ENCODE data around the gene REEP6.

Gene REEP6

DNA sequence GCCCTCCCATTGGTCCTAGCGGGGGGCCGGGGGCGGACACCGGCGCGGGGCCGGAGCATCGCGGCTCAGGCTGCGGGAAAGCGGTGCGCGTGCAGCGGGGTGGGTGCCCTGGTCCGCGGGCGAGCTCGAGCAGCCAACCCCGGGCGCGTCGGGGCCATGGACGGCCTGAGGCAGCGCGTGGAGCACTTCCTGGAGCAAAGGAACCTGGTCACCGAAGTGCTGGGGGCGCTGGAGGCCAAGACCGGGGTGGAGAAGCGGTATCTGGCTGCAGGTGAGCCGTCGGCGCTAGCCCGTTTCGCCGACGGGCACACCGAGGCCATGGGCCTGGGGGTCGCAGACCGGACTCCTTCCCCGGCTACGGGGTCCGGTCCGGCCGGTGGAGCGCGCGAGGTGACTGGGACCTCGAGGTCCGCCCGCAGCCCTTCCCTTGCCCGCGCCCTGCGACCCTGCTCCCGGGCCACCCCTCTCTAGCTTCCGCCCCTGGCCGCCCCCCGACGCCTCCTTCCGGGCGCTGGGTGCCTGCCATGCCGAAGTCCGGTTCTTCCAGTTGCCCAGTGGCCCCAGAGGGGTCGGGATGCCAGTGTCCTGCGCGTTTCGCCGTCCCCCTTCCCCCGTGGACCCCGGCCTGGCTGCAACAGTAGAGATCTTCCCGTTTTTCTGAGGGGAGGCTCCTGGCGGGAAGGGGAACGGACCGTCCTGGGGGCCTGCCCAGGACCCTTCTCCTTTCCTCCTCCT lies at the start of gene REEP6:
TSS of gene REEP6 (plus strand) at position 68 of the 735 bp plus-strand sequence. CDS start at position 157, 89 bp downstream.
- DNase-seq: no peak

DNA sequence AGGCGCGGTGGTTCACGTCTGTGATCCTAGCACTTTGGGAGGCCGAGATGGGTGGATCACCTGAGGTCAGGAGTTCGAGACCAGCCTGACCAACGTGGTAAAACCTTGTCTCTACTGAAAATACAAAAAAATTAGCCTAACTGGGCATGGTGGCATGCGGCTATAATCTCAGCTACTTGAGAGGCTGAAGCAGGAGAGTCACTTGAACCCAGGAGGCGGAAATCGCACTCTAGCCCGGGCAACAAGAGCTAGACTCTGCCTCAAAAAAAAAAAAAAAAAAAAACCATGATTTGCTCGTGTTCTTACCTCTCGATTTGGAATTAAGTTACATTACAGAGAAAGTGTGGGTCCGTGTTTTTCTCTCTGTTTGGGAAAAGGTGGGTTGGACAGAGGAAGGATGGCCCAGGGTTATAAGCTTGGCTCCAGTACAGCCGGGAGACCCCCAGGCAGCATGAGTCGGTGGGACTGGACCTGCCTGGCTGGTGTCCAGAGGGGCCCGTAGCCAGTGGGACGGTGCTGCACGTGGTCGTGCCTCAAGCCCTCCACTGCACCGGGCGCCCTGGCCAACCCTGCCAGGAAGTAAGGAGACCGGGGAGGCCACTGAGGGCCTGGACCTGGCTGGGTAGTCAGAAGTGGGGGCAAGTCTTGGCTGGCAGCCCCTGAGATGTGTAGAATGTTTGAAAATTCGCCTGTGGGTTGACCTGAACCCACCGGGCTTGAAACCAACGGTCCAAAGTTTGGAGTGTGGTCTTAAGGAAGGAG lies 49.1 kb upstream of the REEP6 start:
- DNase-seq: no peak

DNA sequence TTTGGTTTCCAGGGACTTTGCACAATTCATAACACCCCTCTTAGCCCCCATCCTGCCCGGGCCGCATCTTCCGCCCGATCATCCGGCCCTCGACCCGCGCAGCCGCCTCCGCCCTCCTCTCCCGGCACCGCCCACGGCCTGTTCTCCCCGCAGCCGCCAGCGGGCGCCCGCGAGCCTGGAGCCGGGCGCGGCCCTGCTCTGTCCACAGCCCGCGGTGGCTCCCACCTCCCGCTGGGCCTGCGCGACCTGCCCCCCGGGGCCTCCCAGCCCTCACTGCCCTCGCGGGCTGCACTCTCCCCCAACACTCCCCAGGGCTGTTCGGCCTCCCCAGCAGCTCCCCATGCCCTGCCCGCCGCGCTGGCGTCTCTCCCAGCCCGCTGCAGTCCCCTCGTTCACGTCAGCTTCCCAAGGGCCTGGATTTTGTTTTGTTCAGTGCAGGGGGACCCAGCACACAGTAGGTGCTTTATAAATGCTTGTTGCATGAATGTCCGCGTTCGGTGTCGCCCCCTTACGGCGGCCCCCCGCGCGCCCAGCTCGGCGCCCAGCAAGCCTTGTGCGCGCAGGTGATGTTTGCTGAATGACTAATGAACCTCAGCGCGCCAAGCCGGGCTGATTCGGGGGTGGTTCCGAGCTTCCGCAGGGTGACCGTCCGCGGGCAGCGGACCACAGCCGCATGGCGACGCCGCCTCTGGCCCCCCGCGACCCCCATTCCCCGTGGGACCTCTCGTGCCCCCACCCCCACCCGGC lies 45.6 kb upstream of the REEP6 start:
- DNase-seq: peak in 48 of 56 donors; percentile 17 to 83 (median 57)

DNA sequence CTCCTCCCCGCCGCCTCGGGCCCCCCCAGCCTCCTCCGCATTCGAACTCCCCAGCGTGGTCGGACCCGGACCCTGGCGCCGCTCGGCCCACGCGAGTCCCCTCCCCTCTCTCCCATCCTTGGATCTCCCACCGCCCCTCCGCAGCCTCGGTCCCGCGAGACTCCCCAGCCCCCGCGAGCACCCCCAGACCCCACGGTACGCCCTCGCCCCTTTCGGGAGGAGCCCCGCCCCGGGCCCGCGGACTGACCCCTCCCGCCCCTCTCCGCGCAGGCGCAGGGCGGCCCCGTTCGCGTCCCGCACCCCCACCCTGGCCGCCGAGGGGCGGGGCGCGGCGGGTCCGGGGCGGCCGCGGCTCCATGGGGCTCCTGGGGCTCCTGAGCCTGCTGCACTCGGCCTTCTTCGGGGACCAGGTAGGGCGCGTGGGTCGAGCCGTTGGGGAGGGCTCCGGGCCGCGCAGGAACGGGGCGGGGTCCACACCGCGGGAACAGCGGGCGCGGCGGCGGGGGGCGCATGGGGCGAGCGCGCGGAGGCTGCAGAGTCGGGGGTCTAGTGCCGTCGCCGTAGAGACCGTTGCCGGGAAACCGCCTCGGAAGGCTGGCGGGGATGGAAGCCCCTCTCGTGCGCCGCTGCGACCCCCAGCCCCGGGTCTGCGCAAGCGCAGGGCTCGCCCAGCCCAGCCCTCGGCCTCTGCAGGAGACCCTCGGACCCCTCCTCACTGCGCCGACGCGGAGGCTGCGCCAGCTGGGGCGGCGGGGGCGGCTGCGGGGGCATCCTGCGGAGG lies 44.9 kb upstream of the REEP6 start:
- DNase-seq: peak in 39 of 56 donors; percentile 13 to 80 (median 49)

- DNase-seq: peak in 12 of 56 donors; percentile 8 to 51 (median 28)
These were observed 44.1 kb upstream of the REEP6 start for GRCh38 chr19:1446713-1447481.

- no peak for DNase-seq
These were observed 43.5 kb upstream of the REEP6 start for GRCh38 chr19:1447504-1447903.

DNA sequence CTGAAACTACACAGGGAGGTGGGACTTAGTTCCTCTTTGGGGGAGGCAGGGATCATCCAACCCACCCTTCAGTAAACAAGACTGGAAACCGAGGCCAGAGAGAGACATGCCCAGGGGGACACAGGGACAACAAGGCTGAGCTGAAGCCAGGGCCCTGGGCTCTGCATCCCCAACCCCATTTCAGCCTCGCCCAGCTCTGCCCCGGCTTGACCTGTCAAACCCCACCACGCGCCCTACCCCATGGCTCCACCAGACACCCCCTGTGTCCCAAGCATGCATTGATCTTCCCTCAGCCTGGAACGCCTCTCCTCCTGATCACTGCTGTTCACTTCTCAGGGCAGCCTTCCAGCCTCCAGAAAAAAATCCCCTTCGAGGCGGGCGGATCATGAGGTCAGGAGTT lies 43.0 kb upstream of the REEP6 start:
- DNase-seq: no peak

DNA sequence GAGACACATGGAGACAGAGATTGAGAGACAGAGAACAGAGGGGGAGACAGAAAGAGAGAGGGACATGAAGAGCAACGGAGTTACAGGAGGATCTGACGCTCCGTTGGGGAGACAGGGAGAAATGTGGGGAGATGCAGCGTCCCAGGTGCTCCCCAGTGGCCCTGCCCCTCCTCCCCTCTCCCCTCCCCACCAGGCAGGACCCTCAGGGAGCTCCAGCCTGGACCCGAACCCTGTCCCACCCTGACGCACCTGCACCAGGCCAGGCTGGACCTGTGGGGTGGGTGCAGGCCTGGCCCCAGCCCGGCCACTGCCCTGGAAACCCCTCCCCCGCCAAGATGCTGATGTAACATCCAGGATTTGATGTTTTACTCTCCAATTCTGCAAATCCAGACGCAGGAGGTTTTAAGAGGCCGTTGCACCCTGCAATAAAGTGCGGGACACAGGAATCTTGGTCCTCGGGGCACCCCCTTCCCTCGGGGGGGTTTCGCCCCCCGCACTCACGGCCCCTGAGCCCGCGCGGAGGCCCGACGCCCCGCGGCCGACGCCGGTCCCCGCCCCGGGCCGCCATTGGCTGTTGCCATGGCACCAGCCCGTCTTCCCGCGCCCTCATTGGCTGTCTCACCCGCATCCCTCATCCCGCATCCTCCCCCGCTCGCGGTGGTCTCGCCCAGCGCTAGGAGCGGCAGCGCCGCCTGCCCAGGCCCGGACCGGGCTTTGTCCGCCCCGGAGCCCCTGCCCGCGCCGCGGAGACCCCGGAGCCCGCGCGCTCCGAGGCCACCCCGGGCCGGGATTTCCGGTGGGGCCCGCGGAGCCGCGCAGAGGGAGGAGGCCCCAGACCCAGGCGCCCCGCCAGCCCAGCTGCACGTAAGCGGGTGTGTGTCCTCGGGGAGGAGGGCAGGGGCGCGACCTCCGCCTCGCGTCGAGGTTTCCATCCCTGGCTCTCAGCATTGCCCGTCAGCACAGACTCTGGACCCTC lies 41.2 kb upstream of the REEP6 start, which contains the start of gene APC2:
TSS of gene APC2 (plus strand) at position 655 of the 976 bp plus-strand sequence. CDS start 2,881 bp downstream, outside the sequence.
- DNase-seq: peak in 55 of 56 donors; percentile 45 to 93 (median 82)

GRCh38 chr19:1450735-1451731 lies 39.9 kb upstream of the REEP6 start:
- DNase-seq: peak in 38 of 56 donors; percentile 24 to 75 (median 54)

- peak in 53 of 56 donors; percentile 19 to 86 (median 72) for DNase-seq
These were observed 38.8 kb upstream of the REEP6 start for GRCh38 chr19:1451916-1452801.

DNA sequence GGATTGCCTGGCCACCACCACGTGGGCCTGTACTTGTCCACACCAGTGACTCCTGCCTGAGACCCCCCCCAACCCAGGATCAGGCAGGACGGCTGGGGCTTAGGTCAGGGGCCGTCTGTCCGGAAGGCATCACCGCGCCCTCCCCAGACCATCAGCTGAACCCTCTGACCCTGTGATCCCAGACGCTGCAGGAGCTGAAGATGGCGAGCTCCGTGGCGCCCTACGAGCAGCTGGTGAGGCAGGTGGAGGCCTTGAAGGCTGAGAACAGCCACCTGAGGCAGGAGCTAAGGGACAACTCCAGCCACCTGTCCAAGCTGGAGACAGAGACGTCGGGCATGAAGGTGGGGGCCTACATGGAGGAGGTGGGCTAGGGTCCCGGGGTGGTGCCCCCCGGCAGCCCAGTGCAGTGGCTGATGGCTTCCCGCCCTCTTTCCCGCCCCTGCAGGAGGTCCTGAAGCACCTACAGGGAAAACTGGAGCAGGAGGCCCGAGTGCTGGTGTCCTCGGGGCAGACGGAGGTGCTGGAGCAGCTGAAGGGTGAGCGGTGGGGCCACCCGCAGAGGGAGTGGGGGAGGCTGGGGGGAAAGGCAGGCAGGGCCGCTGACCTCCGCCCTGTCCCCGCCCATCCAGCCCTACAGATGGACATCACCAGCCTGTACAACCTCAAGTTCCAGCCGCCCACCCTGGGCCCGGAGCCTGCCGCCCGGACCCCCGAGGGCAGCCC lies 38.0 kb upstream of the REEP6 start:
- peak in 4 of 56 donors; percentile 22 to 45 (median 40) for DNase-seq

GRCh38 chr19:1453525-1454364 lies 37.2 kb upstream of the REEP6 start:
- peak; percentile 51 to 99 (median 93) for DNase-seq

- no peak for DNase-seq
These were observed 36.0 kb upstream of the REEP6 start for GRCh38 chr19:1455002-1455335.

- DNase-seq: peak in 19 of 56 donors; percentile 10 to 69 (median 35)
These were observed 35.5 kb upstream of the REEP6 start for GRCh38 chr19:1455336-1456120.

All from nucleus accumbens (tissue), 56 donors.